ENCODE measurements around the gene TECTA.

TECTA gene

DNA sequence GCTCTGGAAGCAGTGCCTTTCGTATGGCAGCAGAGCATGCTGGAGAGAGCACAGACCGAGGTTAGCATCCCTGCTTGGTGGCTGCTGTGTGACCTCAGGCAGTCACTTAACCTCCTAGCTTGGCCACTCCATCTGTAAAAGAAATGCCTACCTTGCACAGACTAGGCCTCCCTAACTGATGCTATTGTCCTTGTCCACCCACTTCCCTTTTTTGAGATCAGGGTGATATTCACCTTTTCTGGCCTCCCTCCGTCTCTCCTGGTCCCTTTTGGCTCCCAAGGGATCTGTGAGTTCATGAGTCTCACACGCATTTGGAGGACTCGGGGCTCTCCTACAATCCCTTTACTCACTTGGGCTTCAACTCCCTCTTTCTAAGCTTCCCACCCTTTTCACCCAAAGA, 37.2 kb downstream of the TECTA start:
- TF ChIP-seq, protein P1, sequence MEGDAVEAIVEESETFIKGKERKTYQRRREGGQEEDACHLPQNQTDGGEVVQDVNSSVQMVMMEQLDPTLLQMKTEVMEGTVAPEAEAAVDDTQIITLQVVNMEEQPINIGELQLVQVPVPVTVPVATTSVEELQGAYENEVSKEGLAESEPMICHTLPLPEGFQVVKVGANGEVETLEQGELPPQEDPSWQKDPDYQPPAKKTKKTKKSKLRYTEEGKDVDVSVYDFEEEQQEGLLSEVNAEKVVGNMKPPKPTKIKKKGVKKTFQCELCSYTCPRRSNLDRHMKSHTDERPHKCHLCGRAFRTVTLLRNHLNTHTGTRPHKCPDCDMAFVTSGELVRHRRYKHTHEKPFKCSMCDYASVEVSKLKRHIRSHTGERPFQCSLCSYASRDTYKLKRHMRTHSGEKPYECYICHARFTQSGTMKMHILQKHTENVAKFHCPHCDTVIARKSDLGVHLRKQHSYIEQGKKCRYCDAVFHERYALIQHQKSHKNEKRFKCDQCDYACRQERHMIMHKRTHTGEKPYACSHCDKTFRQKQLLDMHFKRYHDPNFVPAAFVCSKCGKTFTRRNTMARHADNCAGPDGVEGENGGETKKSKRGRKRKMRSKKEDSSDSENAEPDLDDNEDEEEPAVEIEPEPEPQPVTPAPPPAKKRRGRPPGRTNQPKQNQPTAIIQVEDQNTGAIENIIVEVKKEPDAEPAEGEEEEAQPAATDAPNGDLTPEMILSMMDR (IDR thresholded peaks at IDR 0.05; ENCODE audit: low read depth, low read length), result no peak
- no peak for DNase-seq (ENCODE audit: extremely low read depth, low read depth)

DNA sequence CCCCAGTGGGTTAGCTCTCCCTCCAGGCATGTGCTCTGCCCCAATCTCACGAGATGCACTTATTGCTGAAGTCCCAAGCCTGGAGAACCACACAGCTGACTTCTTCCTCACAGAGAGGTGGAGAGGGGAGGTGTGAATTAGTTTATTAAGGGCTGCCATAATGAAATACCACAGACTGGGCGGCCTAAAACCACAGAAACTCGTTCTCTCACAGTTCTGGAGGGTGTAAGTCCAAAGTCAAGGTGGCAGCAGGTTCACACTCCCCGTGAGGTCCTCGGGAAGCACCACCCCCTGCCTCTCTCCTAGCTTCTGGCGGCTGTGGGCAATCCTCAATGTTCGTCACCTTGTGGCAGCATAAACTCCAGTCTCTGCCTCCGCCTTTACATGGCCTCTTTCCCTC, 39.3 kb downstream of the TECTA start:
- TF ChIP-seq, protein P1 (IDR thresholded peaks at IDR 0.05; ENCODE audit: low read depth, low read length), result no peak
- DNase-seq (ENCODE audit: extremely low read depth, low read depth), result no peak

DNA sequence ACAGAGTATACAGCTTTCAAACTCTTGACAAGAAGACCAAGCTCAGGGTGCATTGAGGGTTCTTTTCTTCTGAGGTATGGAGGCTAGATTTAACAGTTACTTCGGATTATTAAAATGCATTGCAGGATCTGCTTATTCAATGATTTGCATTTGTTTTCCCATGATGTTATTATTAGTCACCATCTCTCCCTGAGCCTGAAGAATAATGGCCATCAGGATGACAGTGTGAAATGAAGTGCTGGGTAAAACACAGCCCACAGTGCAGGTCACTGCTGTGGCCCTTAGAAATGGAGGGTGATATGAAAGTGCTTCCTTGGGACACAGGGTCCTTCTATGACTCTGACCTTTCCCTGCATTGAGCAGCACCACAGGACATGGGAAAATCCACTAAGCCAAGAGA, 40.0 kb downstream of the TECTA start:
- TF ChIP-seq, protein P1 (IDR thresholded peaks at IDR 0.05; ENCODE audit: low read depth, low read length), result no peak
- DNase-seq (ENCODE audit: extremely low read depth, low read depth), result no peak

DNA sequence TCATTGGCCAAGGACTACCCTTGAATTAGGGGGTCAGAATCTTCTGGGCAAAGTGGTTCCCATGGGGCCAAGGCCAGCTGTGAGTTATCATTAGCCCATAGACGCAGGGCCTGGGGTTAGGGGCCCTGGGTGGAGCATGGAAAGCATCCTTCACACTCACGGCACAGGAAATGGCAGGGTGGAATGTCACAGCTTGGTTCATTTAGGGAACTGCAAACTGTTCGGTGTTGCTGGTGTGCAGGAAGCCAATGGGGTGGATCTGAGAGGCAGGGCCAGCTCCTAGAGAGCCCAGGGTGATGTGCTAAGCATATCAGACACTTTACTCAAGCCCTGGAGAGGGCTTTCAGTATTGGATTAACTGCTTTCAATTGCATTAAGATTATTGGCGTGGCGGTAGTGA, 42.9 kb downstream of the TECTA start:
- DNase-seq (ENCODE audit: extremely low read depth, low read depth), result no peak
- TF ChIP-seq, protein P1 (IDR thresholded peaks at IDR 0.05; ENCODE audit: low read depth, low read length), result no peak

DNA sequence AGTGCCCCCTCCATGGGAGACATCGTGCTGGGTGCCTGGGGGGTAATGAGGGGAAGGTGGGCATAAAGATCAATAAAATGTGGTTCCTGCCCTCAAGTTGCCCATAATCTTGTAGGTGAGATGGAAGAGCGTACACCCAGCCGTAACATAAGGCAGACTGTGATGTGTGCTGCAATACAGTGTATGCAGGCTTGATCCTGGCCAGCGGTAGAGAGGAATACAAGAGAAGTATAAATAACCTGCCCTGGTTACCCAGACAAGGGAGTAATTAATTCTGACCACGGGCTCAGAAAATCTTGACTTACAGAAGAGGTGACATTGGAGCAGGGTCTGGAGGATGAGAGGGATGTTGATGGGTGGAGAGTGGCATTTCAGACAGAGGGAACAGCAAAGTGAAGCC, 43.7 kb downstream of the TECTA start:
- no peak for DNase-seq (ENCODE audit: extremely low read depth, low read depth)
- TF ChIP-seq, protein P1 (IDR thresholded peaks at IDR 0.05; ENCODE audit: low read depth, low read length), result no peak

DNA sequence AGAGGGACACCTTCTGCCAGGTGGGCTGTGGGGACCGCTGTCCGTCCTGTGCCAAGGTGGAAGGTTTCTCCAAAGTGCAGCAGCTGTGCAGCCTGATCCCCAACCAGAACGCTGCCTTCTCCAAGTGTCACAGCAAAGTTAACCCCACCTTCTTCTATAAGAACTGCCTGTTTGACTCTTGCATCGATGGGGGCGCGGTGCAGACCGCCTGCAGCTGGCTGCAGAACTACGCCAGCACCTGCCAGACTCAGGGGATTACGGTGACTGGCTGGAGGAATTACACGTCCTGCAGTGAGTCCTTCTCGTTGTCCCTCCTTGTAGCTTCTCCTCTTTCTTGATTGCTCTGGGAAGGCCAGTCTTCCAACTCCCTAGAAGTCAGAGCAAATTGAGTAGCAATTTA, 44.8 kb downstream of the TECTA start:
- DNase-seq (ENCODE audit: extremely low read depth, low read depth), result no peak
- TF ChIP-seq, protein P1 (IDR thresholded peaks at IDR 0.05; ENCODE audit: low read depth, low read length), result no peak

DNA sequence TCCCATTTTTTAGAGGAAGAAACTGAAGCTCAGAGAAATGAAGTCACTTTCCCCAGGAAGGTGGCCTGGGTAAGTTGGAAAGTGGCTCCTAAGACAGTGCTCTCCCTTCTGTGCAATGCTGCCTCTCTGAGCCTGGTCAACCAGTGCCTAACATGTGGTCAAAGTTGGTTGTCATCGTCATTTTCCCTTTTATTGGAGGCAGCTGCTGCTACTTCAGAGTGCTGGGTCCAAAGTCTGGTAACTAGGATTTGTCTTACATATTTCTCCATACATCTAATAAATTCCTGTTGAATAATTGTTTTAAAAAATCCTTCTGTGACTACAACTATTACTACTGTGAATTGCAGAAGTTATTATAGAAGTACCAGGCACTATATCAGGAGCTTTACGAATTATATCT, 48.1 kb downstream of the TECTA start:
- TF ChIP-seq, protein P1 (IDR thresholded peaks at IDR 0.05; ENCODE audit: low read depth, low read length), result no peak

More for the DNA sequence above, 48.1 kb downstream of the TECTA start:
- DNase-seq (ENCODE audit: extremely low read depth, low read depth), result no peak

Measured in AG09319 (cell line).